ENCODE data around the gene PROCA1.

GRCh38 chr17:28705728-28706334 lies 5.9 kb downstream of the PROCA1 start:
- no peak for TF ChIP-seq CTCF (IDR thresholded peaks at IDR 0.05; ENCODE audit: insufficient read depth, low read depth, low read length)
- no peak for TF ChIP-seq EZH2 (IDR thresholded peaks at IDR 0.05; ENCODE audit: insufficient read depth, low read length)
